GM21717 (cell line): ENCODE data around the gene ITPRID1.

Source experiments
- ATAC-seq: cut with Tn5 transposase; IDR thresholded peaks from one replicate; pipeline ENCODE4 v1.9.1; 2021; ENCODE audit warnings: mild to moderate bottlenecking, moderate library complexity; ENCODE audit not compliant: unreplicated experiment

ITPRID1 gene

GRCh38 chr7:31692451-31692850, 178.6 kb downstream of the ITPRID1 start:
- no peak for ATAC-seq

DNA sequence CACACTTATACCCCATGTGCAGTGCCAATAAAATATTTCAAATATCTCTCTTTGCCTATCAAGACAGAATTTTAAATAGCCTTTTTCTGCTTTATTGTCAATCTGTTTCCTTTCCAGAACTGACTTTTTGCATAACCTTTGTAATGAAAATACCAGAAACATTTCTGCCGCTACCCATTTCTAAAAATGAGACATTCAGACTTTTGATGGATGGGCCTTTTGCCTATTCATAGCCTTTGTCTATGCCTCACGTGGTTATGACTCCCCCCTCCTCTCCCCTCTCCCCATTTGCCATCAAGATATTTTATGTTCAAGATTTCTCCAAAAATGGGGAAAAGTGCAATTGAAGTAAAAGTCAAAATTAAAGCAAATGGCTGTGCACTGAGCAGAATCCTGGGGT, 179.0 kb downstream of the ITPRID1 start:
- no peak for ATAC-seq

- ATAC-seq, result peak; percentile 56
Observed at GRCh38 chr7:31695859-31696614, 182.1 kb downstream of the ITPRID1 start.

DNA sequence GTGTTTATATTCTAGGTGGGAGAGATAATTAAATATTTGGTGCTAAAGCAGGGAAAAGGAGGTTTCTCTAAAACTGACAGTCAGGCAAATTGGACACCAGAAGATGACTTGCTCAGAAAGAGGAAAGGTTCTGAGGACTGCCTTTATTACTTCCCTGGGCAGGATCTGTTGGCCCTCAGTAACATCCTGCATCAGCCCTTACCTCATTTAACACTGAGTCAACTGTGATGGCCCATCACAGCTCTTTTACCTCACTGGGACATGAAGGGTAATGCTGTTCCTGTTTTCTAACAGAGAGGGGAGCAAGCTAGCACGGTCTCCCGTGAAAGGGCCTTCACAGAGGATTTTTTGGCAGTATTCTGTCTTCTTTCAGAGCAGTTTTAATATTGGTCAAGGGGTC, 185.2 kb downstream of the ITPRID1 start:
- ATAC-seq, result no peak

GRCh38 chr7:31702354-31702753, 188.5 kb downstream of the ITPRID1 start:
- ATAC-seq, result no peak

DNA sequence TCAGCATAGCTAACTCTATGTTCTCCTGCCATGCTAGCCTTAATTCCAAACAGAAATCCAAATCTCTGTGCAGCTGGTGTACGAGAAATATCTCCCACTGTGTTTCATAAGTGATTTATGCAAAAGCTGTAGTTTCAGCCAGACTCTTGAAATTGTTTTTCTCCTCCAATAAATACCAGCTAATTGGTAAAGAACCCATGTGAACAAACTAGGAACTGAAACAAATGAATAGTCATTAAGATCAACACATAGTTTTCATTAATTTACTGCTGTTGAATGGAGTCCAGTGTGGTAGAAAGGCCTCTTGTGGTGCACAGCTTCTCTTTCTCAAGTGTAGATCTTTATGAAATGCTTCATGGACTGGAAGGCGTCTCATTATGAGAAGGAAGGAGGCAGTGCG, 191.5 kb downstream of the ITPRID1 start:
- peak; percentile 67 for ATAC-seq

GRCh38 chr7:31707089-31707488, 193.2 kb downstream of the ITPRID1 start:
- ATAC-seq, result no peak
